Measurements from ENCODE around the gene HS6ST2. TPM values are rescaled to one million over a fixed set of nuclear protein-coding genes. Genes with fewer than 3 reads are reported as not detected.

Gene HS6ST2
- total RNA-seq, 1 donor = not detected

DNA sequence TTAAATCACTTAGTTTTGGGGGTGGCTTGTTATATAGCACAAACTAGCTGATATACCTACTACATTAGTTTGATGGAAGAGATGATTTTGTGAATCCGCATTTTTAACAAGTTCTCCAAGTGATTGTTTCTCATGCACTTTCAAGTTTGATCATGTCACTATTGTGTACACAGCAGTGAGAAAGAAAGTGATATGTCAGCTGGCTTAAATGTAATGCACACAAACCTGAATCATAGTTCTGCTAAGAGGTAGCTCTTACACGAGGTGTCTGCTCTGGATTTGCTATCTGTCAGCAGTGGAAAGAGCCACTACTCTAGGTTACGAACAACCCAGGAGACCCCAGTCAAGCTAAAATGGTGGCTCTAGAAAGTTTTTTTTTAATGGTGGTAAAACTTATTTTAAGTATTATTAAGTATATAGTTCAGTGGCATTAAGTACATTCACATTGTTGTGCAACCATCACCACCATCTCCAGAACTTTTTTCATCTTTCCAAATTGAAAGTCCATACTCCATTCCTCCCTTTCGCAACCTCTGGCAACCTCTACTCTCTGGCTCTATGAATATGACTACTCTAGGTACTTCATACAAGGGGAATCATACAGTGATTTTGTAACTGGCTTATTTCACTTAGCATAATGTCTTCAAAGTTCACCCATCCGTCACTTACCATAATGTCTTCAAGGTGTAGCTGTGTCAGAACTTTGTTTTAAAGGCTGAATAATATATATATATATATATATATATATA lies 147.3 kb downstream of the HS6ST2 start:
- H4K20me1 ChIP-seq (ENCODE audit: insufficient read depth, low read length) = no peaks in the 10 kb centered on the region
- no peaks in the 10 kb centered on the region for H3K79me2 ChIP-seq (ENCODE audit: insufficient read depth, low read length)
- H3K27ac ChIP-seq (ENCODE audit: low read depth, low read length) = no peak overlapping the region
- H3K4me1 ChIP-seq (ENCODE audit: insufficient read depth, low read length) = no peaks in the 10 kb centered on the region
- H2AFZ ChIP-seq (ENCODE audit: low read length) = no peak overlapping the region
- H3K4me2 ChIP-seq (ENCODE audit: insufficient read depth, low read length) = no peak overlapping the region
- TF ChIP-seq CTCF (IDR thresholded peaks at IDR 0.05; ENCODE audit: extremely low read depth, low read depth, low read length) = no peak
- no peaks in the 10 kb centered on the region for H3K36me3 ChIP-seq (ENCODE audit: insufficient read depth, low read length)
- H3K4me3 ChIP-seq (ENCODE audit: insufficient read depth, low read length) = no peak overlapping the region
- no peaks in the 10 kb centered on the region for H3K9me3 ChIP-seq (ENCODE audit: low read depth, low read length)
- DNase-seq (ENCODE audit: insufficient read length, low spot score, missing footprints) = no peak
- H3K27me3 ChIP-seq (ENCODE audit: insufficient read depth, low read length) = peaks cover 2% of the 10 kb centered on the region

- Histone ChIP-seq H2AFZ (ENCODE audit: low read length) (no peak overlapping the region), H4K20me1 (ENCODE audit: insufficient read depth, low read length) (no peaks in the 10 kb centered on the region)
- TF ChIP-seq CTCF (IDR thresholded peaks at IDR 0.05; ENCODE audit: extremely low read depth, low read depth, low read length) = no peak
These were observed 147.9 kb downstream of the HS6ST2 start for GRCh38 chrX:132810488-132810887.

DNA sequence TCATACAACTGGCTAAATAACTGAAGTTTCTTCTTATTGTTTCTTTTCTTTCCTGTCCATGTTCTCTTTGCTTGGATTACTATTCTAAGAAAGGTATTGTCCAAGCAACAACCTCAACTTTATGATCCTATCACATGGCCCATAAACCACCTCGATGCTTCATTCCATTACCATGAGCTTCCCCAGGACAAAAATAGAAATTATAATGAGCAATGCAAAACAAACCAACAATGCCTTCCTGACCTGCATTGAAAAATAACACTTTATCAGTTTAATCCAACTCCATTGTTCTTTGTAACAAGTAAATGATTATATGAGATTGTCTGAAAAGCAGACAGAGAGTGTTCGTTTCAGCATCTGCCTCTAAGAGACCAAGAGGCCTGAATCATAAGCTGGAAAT lies 148.8 kb downstream of the HS6ST2 start:
- H4K20me1 ChIP-seq (ENCODE audit: insufficient read depth, low read length) = no peaks in the 10 kb centered on the region
- H3K9me3 ChIP-seq (ENCODE audit: low read depth, low read length) = no peaks in the 10 kb centered on the region
- no peaks in the 10 kb centered on the region for H3K27me3 ChIP-seq (ENCODE audit: insufficient read depth, low read length)
- no peaks in the 10 kb centered on the region for H3K79me2 ChIP-seq (ENCODE audit: insufficient read depth, low read length)
- no peak overlapping the region for H3K27ac ChIP-seq (ENCODE audit: low read depth, low read length)
- H2AFZ ChIP-seq (ENCODE audit: low read length) = no peak overlapping the region
- DNase-seq (ENCODE audit: insufficient read length, low spot score, missing footprints) = no peak
- H3K4me1 ChIP-seq (ENCODE audit: insufficient read depth, low read length) = no peaks in the 10 kb centered on the region
- H3K36me3 ChIP-seq (ENCODE audit: insufficient read depth, low read length) = no peaks in the 10 kb centered on the region
- no peak for TF ChIP-seq CTCF (IDR thresholded peaks at IDR 0.05; ENCODE audit: extremely low read depth, low read depth, low read length)
- H3K4me3 ChIP-seq (ENCODE audit: insufficient read depth, low read length) = no peak overlapping the region
- H3K4me2 ChIP-seq (ENCODE audit: insufficient read depth, low read length) = no peak overlapping the region

More at GRCh38 chrX:132810488-132810887, 147.9 kb downstream of the HS6ST2 start:
- H3K27me3 ChIP-seq (ENCODE audit: insufficient read depth, low read length) = peaks cover 2% of the 10 kb centered on the region
- H3K4me3 ChIP-seq (ENCODE audit: insufficient read depth, low read length) = no peak overlapping the region
- no peaks in the 10 kb centered on the region for H3K36me3 ChIP-seq (ENCODE audit: insufficient read depth, low read length)
- H3K4me2 ChIP-seq (ENCODE audit: insufficient read depth, low read length) = no peak overlapping the region
- H3K4me1 ChIP-seq (ENCODE audit: insufficient read depth, low read length) = no peaks in the 10 kb centered on the region
- no peak overlapping the region for H3K27ac ChIP-seq (ENCODE audit: low read depth, low read length)
- H3K9me3 ChIP-seq (ENCODE audit: low read depth, low read length) = no peaks in the 10 kb centered on the region
- H3K79me2 ChIP-seq (ENCODE audit: insufficient read depth, low read length) = no peaks in the 10 kb centered on the region
- no peak for DNase-seq (ENCODE audit: insufficient read length, low spot score, missing footprints)

GRCh38 chrX:132807411-132808030 lies 150.9 kb downstream of the HS6ST2 start:
- Histone ChIP-seq H3K9me3 (ENCODE audit: low read depth, low read length) (no peaks in the 10 kb centered on the region), H3K36me3 (ENCODE audit: insufficient read depth, low read length) (no peaks in the 10 kb centered on the region), H3K4me3 (ENCODE audit: insufficient read depth, low read length) (no peak overlapping the region), H3K4me1 (ENCODE audit: insufficient read depth, low read length) (no peaks in the 10 kb centered on the region), H3K4me2 (ENCODE audit: insufficient read depth, low read length) (no peak overlapping the region), H4K20me1 (ENCODE audit: insufficient read depth, low read length) (no peaks in the 10 kb centered on the region), H2AFZ (ENCODE audit: low read length) (no peak overlapping the region), H3K79me2 (ENCODE audit: insufficient read depth, low read length) (no peaks in the 10 kb centered on the region), H3K27ac (ENCODE audit: low read depth, low read length) (no peak overlapping the region), H3K27me3 (ENCODE audit: insufficient read depth, low read length) (no peaks in the 10 kb centered on the region)
- TF ChIP-seq CTCF (IDR thresholded peaks at IDR 0.05; ENCODE audit: extremely low read depth, low read depth, low read length) = no peak
- no peak for DNase-seq (ENCODE audit: insufficient read length, low spot score, missing footprints)
